ENCODE measurements around the gene MBD1. TPM values are rescaled to one million over a fixed set of nuclear protein-coding genes. Genes with fewer than 3 reads are reported as not detected.
"Not testable (repeated sequence)": the region's sequence is repeated elsewhere in the genome, so short reads cannot be mapped to it uniquely, and the experiment has no call there.

The MBD1 gene
- total RNA-seq, 1 donor from 2014 or later, result 72.2 TPM

DNA sequence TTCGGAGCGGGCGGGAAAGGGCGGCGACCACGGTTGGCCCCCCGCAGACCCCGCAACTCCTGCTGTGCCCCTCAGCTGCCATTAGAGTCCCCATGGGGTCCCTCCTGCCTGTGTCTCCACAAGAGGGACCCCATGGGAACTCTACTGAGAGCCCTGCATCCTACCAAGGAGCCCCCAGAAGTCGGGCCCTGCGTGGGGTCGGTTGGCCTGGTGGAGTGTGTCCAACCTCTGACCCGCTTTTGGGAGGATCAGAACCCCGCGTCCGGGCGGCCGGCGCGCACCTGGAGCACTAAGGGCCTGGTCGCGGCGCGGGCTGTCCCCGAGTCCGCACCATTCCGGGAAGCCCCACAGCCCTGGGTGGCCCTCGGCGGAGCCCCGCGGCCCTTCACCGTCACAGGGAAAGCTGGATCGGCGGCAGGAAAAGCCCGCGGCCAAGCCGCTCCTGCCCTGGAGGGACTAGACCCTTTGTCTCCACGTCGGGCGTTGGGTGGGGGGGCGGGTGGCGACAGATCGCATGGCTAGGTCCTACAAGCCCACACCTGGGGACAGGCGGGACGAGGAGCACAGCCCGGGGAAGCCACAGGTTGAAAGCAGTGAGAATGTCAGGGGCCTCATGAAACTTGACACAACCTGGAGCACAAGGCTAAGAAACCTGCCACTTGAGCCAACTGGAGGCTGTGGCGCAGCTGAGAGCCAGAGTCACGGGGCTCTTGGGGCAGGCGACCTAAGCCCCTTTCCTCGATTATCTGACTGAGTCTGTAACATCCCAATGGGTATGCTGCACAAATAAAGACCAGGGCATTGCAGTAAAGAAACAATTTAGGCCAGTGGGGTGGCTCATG is 17.3 kb upstream of the MBD1 start:
- peak overlapping the region; percentile 30 for H3K4me3 ChIP-seq (ENCODE audit: low read depth, low read length)
- TF ChIP-seq, protein P1, sequence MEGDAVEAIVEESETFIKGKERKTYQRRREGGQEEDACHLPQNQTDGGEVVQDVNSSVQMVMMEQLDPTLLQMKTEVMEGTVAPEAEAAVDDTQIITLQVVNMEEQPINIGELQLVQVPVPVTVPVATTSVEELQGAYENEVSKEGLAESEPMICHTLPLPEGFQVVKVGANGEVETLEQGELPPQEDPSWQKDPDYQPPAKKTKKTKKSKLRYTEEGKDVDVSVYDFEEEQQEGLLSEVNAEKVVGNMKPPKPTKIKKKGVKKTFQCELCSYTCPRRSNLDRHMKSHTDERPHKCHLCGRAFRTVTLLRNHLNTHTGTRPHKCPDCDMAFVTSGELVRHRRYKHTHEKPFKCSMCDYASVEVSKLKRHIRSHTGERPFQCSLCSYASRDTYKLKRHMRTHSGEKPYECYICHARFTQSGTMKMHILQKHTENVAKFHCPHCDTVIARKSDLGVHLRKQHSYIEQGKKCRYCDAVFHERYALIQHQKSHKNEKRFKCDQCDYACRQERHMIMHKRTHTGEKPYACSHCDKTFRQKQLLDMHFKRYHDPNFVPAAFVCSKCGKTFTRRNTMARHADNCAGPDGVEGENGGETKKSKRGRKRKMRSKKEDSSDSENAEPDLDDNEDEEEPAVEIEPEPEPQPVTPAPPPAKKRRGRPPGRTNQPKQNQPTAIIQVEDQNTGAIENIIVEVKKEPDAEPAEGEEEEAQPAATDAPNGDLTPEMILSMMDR (IDR thresholded peaks at IDR 0.05; ENCODE audit: insufficient read depth, low read length, poor library complexity, severe bottlenecking), result no peak
- peaks cover 2% of the 10 kb centered on the region for H3K27me3 ChIP-seq (ENCODE audit: control insufficient read depth, insufficient read depth, low read length)
- H3K36me3 ChIP-seq (ENCODE audit: control insufficient read depth, insufficient read depth, low read length), result no peaks in the 10 kb centered on the region
- no peak for DNase-seq (ENCODE audit: low read depth)

DNA sequence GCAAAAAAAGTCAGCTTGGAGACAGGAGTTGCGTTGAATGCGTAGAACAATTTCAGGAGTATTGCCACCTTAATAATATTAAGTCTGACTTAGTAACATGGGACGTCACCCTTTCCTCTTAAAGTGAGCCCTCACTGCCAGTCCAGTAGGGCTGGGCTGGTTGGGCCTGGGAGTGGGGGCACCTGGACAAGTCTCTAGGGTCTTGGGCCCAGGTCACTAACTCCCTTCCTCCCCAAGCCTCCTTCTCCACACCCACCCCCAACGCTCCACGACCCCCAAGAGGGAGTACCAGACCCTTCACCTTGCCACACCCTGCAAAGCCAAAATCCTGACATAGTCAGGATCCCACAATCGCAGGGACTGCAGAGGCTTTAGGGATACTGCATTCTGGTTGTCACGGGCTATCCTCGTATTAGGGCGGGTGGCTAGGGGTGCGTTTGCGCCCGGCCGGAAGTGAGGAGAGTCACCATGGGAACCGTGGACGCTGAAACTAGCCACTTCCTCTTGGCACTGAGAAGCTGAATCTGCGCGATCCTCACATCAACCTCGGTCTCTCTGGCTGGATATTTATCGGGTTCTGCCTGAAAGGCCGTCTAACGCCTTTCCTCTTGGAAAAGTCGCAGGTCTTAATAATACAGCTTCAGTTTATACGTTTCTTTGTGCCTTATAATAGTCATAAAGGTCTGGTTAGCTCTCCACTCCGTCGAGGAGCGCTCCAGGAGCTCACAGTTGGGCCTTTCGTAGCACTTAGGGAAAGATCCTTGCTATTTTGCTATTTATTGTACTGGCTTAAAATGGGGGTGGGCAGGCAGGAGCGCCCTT is 16.5 kb upstream of the MBD1 start:
- Histone ChIP-seq H3K4me3 (ENCODE audit: low read depth, low read length) (peak overlapping the region; percentile 30), H3K36me3 (ENCODE audit: control insufficient read depth, insufficient read depth, low read length) (no peaks in the 10 kb centered on the region), H3K27me3 (ENCODE audit: control insufficient read depth, insufficient read depth, low read length) (peaks cover 1% of the 10 kb centered on the region)
- TF ChIP-seq, protein P1 (IDR thresholded peaks at IDR 0.05; ENCODE audit: insufficient read depth, low read length, poor library complexity, severe bottlenecking), result no peak
- DNase-seq (ENCODE audit: low read depth), result no peak

DNA sequence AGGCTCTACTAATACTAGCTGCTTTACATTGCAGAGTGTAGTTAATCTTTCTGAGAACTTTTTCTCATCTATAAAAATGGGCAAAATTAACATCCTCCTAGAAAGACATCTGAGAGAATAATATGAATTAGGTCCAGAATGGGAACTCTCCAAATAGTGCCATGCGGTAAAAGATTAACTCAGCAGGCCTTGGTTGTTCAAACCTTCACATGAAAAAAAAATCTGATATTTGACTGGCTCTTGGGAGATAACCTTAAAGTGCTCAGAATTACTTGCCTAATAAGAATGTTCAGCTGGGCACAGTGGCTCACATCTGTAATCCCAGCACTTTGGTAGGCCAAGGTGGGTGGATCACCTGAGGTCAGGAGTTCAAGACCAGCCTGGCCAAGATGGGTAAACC is 11.7 kb upstream of the MBD1 start:
- H3K36me3 ChIP-seq (ENCODE audit: control insufficient read depth, insufficient read depth, low read length), result no peaks in the 10 kb centered on the region
- TF ChIP-seq, protein P1 (IDR thresholded peaks at IDR 0.05; ENCODE audit: insufficient read depth, low read length, poor library complexity, severe bottlenecking), result no peak
- DNase-seq (ENCODE audit: low read depth), result no peak
- H3K4me3 ChIP-seq (ENCODE audit: low read depth, low read length), result no peak overlapping the region
- H3K27me3 ChIP-seq (ENCODE audit: control insufficient read depth, insufficient read depth, low read length), result no peaks in the 10 kb centered on the region

DNA sequence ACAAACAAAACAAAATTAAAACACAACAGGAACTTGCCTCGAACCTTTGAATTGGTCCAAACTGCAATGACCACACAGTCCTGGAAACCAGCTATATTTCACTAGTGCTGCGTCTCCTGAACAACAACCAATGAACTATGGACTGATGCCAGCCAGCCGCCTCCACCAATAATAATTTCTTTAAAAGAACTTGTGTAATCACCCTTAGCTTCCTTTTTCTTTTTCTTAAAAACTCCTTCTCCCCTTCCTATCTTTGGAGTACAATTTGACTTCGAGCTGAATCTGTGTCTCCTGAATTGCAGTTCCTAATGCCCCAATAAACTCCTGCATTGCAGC is 7.8 kb upstream of the MBD1 start:
- H3K27me3 ChIP-seq (ENCODE audit: control insufficient read depth, insufficient read depth, low read length), result no peaks in the 10 kb centered on the region
- H3K4me3 ChIP-seq (ENCODE audit: low read depth, low read length), result no peak overlapping the region
- no peaks in the 10 kb centered on the region for H3K36me3 ChIP-seq (ENCODE audit: control insufficient read depth, insufficient read depth, low read length)
- TF ChIP-seq, protein P1 (IDR thresholded peaks at IDR 0.05; ENCODE audit: insufficient read depth, low read length, poor library complexity, severe bottlenecking), result no peak
- no peak for DNase-seq (ENCODE audit: low read depth)

DNA sequence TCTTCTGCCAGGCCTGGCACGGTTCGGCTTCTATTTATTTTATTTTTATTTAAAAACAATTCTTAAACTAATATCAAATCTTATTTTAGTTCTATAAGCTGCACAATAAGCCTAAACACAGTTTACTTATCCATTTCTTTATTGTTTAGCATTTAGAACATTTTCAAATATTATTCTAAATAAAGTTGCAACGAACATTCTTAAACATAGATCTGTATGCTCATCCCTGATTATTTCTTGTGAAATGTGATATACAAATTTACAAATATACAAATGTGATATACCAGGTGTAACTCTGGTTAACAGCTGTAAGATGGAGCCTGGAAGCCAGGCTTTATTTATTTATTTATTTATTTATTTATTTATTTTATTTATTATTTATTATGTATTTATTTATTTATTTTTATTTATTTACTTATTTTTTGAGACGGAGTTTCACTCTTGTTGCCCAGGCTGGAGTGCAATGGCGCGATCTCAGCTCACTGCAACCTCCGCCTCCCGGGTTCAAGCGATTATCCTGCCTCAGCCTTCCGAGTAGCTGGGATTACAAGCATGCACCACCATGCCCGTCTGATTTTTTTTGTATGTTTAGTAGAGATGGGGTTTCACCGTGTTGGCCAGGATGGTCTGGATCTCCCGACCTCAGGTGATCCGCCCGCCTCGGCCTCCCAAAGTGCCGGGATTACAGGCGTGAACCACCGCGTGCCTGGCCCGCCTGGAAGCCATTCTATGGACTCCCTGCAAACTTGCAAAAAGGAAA is 7.2 kb upstream of the MBD1 start:
- not testable (repeated sequence) for H3K27me3 ChIP-seq (ENCODE audit: control insufficient read depth, insufficient read depth, low read length); DNase-seq (ENCODE audit: low read depth); H3K36me3 ChIP-seq (ENCODE audit: control insufficient read depth, insufficient read depth, low read length)
- peak overlapping the region; percentile 96 for H3K4me3 ChIP-seq (ENCODE audit: low read depth, low read length)
